ENCODE measurements around the gene ZBTB45.

- TF ChIP-seq GATA2 (IDR thresholded peaks at IDR 0.05; ENCODE audit: low read depth, low read length) (no peak), GATA3 (IDR thresholded peaks at IDR 0.05; ENCODE audit: low read depth, low read length) (no peak)
Observed at GRCh38 chr19:58559275-58560006, 39.8 kb upstream of the ZBTB45 start.

Measured in SH-SY5Y (cell line).